Mammary epithelial cell (primary cell): Measurements from ENCODE around the gene PBRM1.

Experiments
- CTCF ChIP-seq, 2 donors: IDR thresholded peaks in 1 of 2; conservative IDR thresholded peaks in 1 of 2; 2 replicates each; pipeline ENCODE4 v1.5.1; 2011 to 2012; ENCODE audit warnings: inconsistent platforms in 2 of 2, low read length in 2 of 2, mild to moderate bottlenecking in 2 of 2, control low read depth in 1 of 2, low read depth in 1 of 2; ENCODE audit not compliant: insufficient read depth in 1 of 2; ENCODE audit errors: extremely low read depth in 1 of 2
- EZH2 ChIP-seq: IDR thresholded peaks from 2 replicates; pipeline ENCODE4 v1.6.1; 2012; ENCODE audit warnings: low read length, inconsistent platforms, borderline replicate concordance

- TF ChIP-seq EZH2 (no peak), CTCF (conservative IDR thresholded peaks at IDR 0.05 in 1 of 2, IDR thresholded peaks at IDR 0.05 in 1 of 2; ENCODE audit: extremely low read depth in 1 of 2, insufficient read depth in 1 of 2, low read depth in 1 of 2, low read length in 2 of 2) (no peak)
Observed at GRCh38 chr3:52520141-52520667, 165.5 kb downstream of the PBRM1 start.
